K562 (cell line): ENCODE data around the gene CCDC78. TPM values are rescaled to one million over a fixed set of nuclear protein-coding genes. Genes with fewer than 3 reads are reported as not detected.

Source experiments
- BCOR ChIP-seq: fragments of 450-650 bp; IDR thresholded peaks from 2 replicates; pipeline ENCODE4 v1.6.1; 2016
- BHLHE40 ChIP-seq: IDR thresholded peaks from 2 replicates; pipeline ENCODE4 v1.6.1; 2011; ENCODE audit warnings: low read length, improper control_type of control experiment
- CBFB ChIP-seq: sonication (generic); formaldehyde crosslinking; IDR thresholded peaks from 2 replicates; pipeline ENCODE4 v1.4.0; 2020; ENCODE audit warnings: mild to moderate bottlenecking, missing genetic modification reagents
- CREB1 ChIP-seq, 2 experiments: sonication (generic) in 1 of 2; formaldehyde crosslinking in 1 of 2; IDR thresholded peaks; 2 replicates each; pipeline versions ENCODE4 v1.6.1 to v1.8.0; 2012 to 2022; ENCODE audit warnings: inconsistent platforms in 1 of 2, mild to moderate bottlenecking in 1 of 2, missing genetic modification reagents in 1 of 2, moderate library complexity in 1 of 2
- FOXJ3 ChIP-seq: sonication (generic); formaldehyde crosslinking; IDR thresholded peaks from 2 replicates; pipeline ENCODE4 v1.4.0; 2020; ENCODE audit warnings: mild to moderate bottlenecking, missing genetic modification reagents
- FOXK2 ChIP-seq, 2 experiments: fragments of 450-650 bp; IDR thresholded peaks in 1 of 2; conservative IDR thresholded peaks in 1 of 2; 2 replicates each; pipeline ENCODE4 v1.6.1; 2016; ENCODE audit warnings: low read depth in 2 of 2, mild to moderate bottlenecking in 1 of 2
- FOXP1 ChIP-seq: sonication (generic); formaldehyde crosslinking; IDR thresholded peaks from 2 replicates; pipeline ENCODE4 v1.8.0; 2022; ENCODE audit warnings: mild to moderate bottlenecking, missing genetic modification reagents
- GABPB1 ChIP-seq: sonication (generic); formaldehyde crosslinking; IDR thresholded peaks from 2 replicates; pipeline ENCODE4 v1.8.0; 2022; ENCODE audit warnings: mild to moderate bottlenecking, missing genetic modification reagents
- HDGF ChIP-seq: fragments of 450-650 bp; IDR thresholded peaks from 2 replicates; pipeline ENCODE4 v1.6.1; 2016
- HINFP ChIP-seq: fragments of 450-650 bp; conservative IDR thresholded peaks from 2 replicates; pipeline ENCODE4 v1.6.1; 2016; ENCODE audit warnings: missing genetic modification characterization, low read depth, mild to moderate bottlenecking, control low read depth, missing compliant biosample characterization
- JUND ChIP-seq, 2 experiments: IDR thresholded peaks; 2 replicates in 1 of 2; 3 replicates in 1 of 2; pipeline ENCODE4 v1.6.1; 2011; ENCODE audit warnings: borderline replicate concordance in 2 of 2, low read depth in 2 of 2, low read length in 2 of 2, improper control_type of control experiment in 1 of 2, missing biosample characterization in 1 of 2, missing genetic modification characterization in 1 of 2, missing genetic modification reagents in 1 of 2
- NFXL1 ChIP-seq: fragments of 450-650 bp; formaldehyde crosslinking; IDR thresholded peaks from 2 replicates; pipeline ENCODE4 v1.4.0; 2021; ENCODE audit warnings: mild to moderate bottlenecking
- NR2C2 ChIP-seq, 2 experiments: fragments of 200-800 bp in 1 of 2; sonication (Bioruptor generic) in 1 of 2; sonication (generic) in 1 of 2; formaldehyde crosslinking in 1 of 2; IDR thresholded peaks; 2 replicates each; pipeline versions ENCODE4 v1.6.1 to v1.8.0; 2016 to 2022; ENCODE audit warnings: mild to moderate bottlenecking in 1 of 2, missing compliant biosample characterization in 1 of 2, missing genetic modification characterization in 1 of 2, missing genetic modification reagents in 1 of 2
- POLR2AphosphoS2 ChIP-seq: IDR thresholded peaks from 2 replicates; pipeline ENCODE4 v1.6.1; 2012; ENCODE audit warnings: low read length, improper control_type of control experiment
- POU5F1 ChIP-seq: fragments of 150-350 bp; IDR thresholded peaks from 2 replicates; pipeline ENCODE4 v1.6.1; 2014; ENCODE audit warnings: borderline replicate concordance, low read length, low read depth, mild to moderate bottlenecking; ENCODE audit not compliant: partially characterized antibody
- RHOXF2B ChIP-seq: fragments of 250-450 bp; sonication (Bioruptor Pico); conservative IDR thresholded peaks from 2 replicates; pipeline ENCODE4 v1.5.1; 2021
- TFAP4 ChIP-seq: sonication (generic); formaldehyde crosslinking; IDR thresholded peaks from 2 replicates; pipeline ENCODE4 v1.8.0; 2022; ENCODE audit warnings: missing genetic modification reagents, mild to moderate bottlenecking, moderate library complexity, borderline replicate concordance
- U2AF1 ChIP-seq: fragments of 200-400 bp; formaldehyde crosslinking; optimal IDR thresholded peaks from 2 replicates; pipeline ENCODE3; 2017; ENCODE audit warnings: mild to moderate bottlenecking, low read depth, low read length, moderate library complexity
- USF1 ChIP-seq: sonication (generic); formaldehyde crosslinking; IDR thresholded peaks from 2 replicates; pipeline ENCODE4 v1.9.0; 2022; ENCODE audit warnings: mild to moderate bottlenecking, missing genetic modification reagents
- ZBTB9 ChIP-seq: fragments of 450-650 bp; formaldehyde crosslinking; IDR thresholded peaks from 2 replicates; pipeline ENCODE4 v1.4.0; 2020; ENCODE audit warnings: mild to moderate bottlenecking, moderate library complexity
- ZNF24 ChIP-seq: fragments of 450-650 bp; IDR thresholded peaks from 2 replicates; pipeline ENCODE4 v1.6.1; 2016
- ZNF282 ChIP-seq: sonication (generic); formaldehyde crosslinking; IDR thresholded peaks from 2 replicates; pipeline ENCODE4 v1.8.1; 2023; ENCODE audit warnings: missing genetic modification reagents
- ZNF830 ChIP-seq: fragments of 250-450 bp; sonication (Bioruptor Pico); IDR thresholded peaks from 2 replicates; pipeline ENCODE4 v1.5.0; 2021; ENCODE audit warnings: mild to moderate bottlenecking
- polyA plus RNA-seq, 8 experiments: library from polyadenylated mRNA; depleted of rRNA in 4 of 8; stranded (reverse) in 5 of 8; unstranded in 3 of 8; fragments of >200 nt; fragmentation: Nextera tagmentation in 2 of 8; fragmentation: Illumina TruSeq in 1 of 8; extraction: Ambion mirVana in 2 of 8; extraction: Trizol in 1 of 8; gene quantifications; 2 replicates each; pipeline versions ENCODE4 v1.2.1 to v1.2.3, GENCODE V29; 2011 to 2014; ENCODE audit warnings: inconsistent platforms in 1 of 8, missing spikeins in 1 of 8
- total RNA-seq, 7 experiments: library from RNA; depleted of rRNA in 6 of 7; stranded (reverse); fragments of >200 nt in 6 of 7; fragmentation: Illumina TruSeq in 2 of 7; extraction: Trizol in 2 of 7; gene quantifications; 2 replicates each; pipeline versions ENCODE4 v1.2.1 to v1.2.3, GENCODE V29; 2011 to 2021; ENCODE audit warnings: low replicate concordance in 1 of 7

Gene CCDC78
- total and polyA plus RNA-seq, 9 of the 15 experiments (the other 6 are each of a cell fraction or from before 2014, with no cell fraction given), result 0.24 to 17.7 (median 2.9) TPM

GRCh38 chr16:695355-696089 is 30.7 kb downstream of the CCDC78 start (continued):
- TF ChIP-seq FOXJ3 (no peak), NFXL1 (CRISPR knock-in tag) (no peak), GABPB1 (CRISPR knock-in tag) (no peak; the same call in none of the 2 replicates), CBFB (CRISPR knock-in tag) (peak; percentile 90; the same call in 1 of the 2 replicates), FOXK2 (conservative IDR thresholded peaks at IDR 0.05 in 1 of 2, IDR thresholded peaks at IDR 0.05 in 1 of 2; ENCODE audit: low read depth in 2 of 2) (peak; percentile 64 to 65; a peak in 2 of 4 replicates), HDGF (no peak), HINFP (no peak), NR2C2 (CRISPR knock-in tag; IDR thresholded peaks at IDR 0.05) (peak; percentile 83; the same call in 1 of the 2 replicates), NR2C2 (tag; IDR thresholded peaks at IDR 0.05) (peak; percentile 57; the same call in 1 of the 2 replicates), TFAP4 (peak; percentile 87; the same call in 1 of the 2 replicates), BCOR (0 out of 2 replicates have a peak, but pooled peaks have one; percentile 12), U2AF1 (peak; percentile 81), ZNF24 (0 out of 2 replicates have a peak, but pooled peaks have one; percentile 31), JUND (IDR thresholded peaks at IDR 0.05; ENCODE audit: borderline replicate concordance, low read depth, low read length) (no peak), JUND (tag; IDR thresholded peaks at IDR 0.05; ENCODE audit: borderline replicate concordance, low read depth, low read length) (peak; percentile 35; the same call in 1 of the 3 replicates), FOXP1 (peak; percentile 98), ZBTB9 (CRISPR knock-in tag) (peak; percentile 78), USF1 (peak; percentile 96), ZNF282 (CRISPR knock-in tag) (peak; percentile 71), ZNF830 (CRISPR knock-in tag) (no peak), CREB1 (IDR thresholded peaks at IDR 0.05) (no peak; the same call in 1 of the 2 replicates), CREB1 (CRISPR knock-in tag; IDR thresholded peaks at IDR 0.05) (peak; percentile 59; the same call in 1 of the 2 replicates), POU5F1 (no peak), BHLHE40 (peak; percentile 48; the same call in 1 of the 2 replicates), POLR2AphosphoS2 (no peak), RHOXF2B (CRISPR knock-in tag) (no peak)
